HEK293 (cell line): ENCODE measurements around the gene AGXT.
A peak's percentile ranks its signal among the peaks of the same experiment; 100 is the strongest.

Experiments
- BCL11A ChIP-seq: fragments of 450-650 bp; formaldehyde crosslinking; IDR thresholded peaks from 2 replicates; pipeline ENCODE4 v1.5.1; 2016; ENCODE audit warnings: low read depth, missing biosample characterization, missing genetic modification characterization
- KLF16 ChIP-seq: fragments of 450-650 bp; formaldehyde crosslinking; IDR thresholded peaks from 2 replicates; pipeline ENCODE4 v1.5.1; 2017; ENCODE audit warnings: missing biosample characterization, missing genetic modification characterization
- OVOL3 ChIP-seq: fragments of 450-650 bp; formaldehyde crosslinking; IDR thresholded peaks from 2 replicates; pipeline ENCODE4 v1.5.1; 2016; ENCODE audit warnings: missing biosample characterization, missing genetic modification characterization
- PRDM4 ChIP-seq: fragments of 450-650 bp; formaldehyde crosslinking; IDR thresholded peaks from 2 replicates; pipeline ENCODE4 v1.5.1; 2017; ENCODE audit warnings: missing biosample characterization, missing genetic modification characterization
- PRDM6 ChIP-seq: fragments of 450-650 bp; formaldehyde crosslinking; IDR thresholded peaks from 2 replicates; pipeline ENCODE4 v1.5.1; 2017; ENCODE audit warnings: missing biosample characterization, missing genetic modification characterization
- SETDB1 ChIP-seq: IDR thresholded peaks from one replicate; pipeline ENCODE4 v1.6.1; 2017; ENCODE audit warnings: mild to moderate bottlenecking, low read length, moderate library complexity, mixed read lengths; ENCODE audit not compliant: insufficient read length
- ZBTB20 ChIP-seq: fragments of 450-650 bp; formaldehyde crosslinking; IDR thresholded peaks from 2 replicates; pipeline ENCODE4 v1.5.1; 2016; ENCODE audit warnings: missing biosample characterization, missing genetic modification characterization
- ZFHX2 ChIP-seq: fragments of 450-650 bp; formaldehyde crosslinking; conservative IDR thresholded peaks from 2 replicates; pipeline ENCODE4 v1.5.1; 2016; ENCODE audit warnings: missing biosample characterization, missing genetic modification characterization
- ZFP69B ChIP-seq: fragments of 450-650 bp; formaldehyde crosslinking; IDR thresholded peaks from 2 replicates; pipeline ENCODE4 v1.5.1; 2016; ENCODE audit warnings: missing biosample characterization, missing genetic modification characterization
- ZNF138 ChIP-seq: fragments of 450-650 bp; formaldehyde crosslinking; IDR thresholded peaks from 2 replicates; pipeline ENCODE4 v1.5.1; 2016; ENCODE audit warnings: missing biosample characterization, missing genetic modification characterization, borderline replicate concordance
- ZNF146 ChIP-seq: fragments of 450-650 bp; formaldehyde crosslinking; IDR thresholded peaks from 2 replicates; pipeline ENCODE4 v1.5.1; 2016; ENCODE audit warnings: missing biosample characterization, missing genetic modification characterization
- ZNF148 ChIP-seq: fragments of 450-650 bp; formaldehyde crosslinking; IDR thresholded peaks from 2 replicates; pipeline ENCODE4 v1.5.0; 2017; ENCODE audit warnings: missing biosample characterization, missing genetic modification characterization, borderline replicate concordance
- ZNF157 ChIP-seq: fragments of 450-650 bp; formaldehyde crosslinking; IDR thresholded peaks from 2 replicates; pipeline ENCODE4 v1.5.1; 2016; ENCODE audit warnings: missing biosample characterization, missing genetic modification characterization
- ZNF223 ChIP-seq: fragments of 450-650 bp; formaldehyde crosslinking; IDR thresholded peaks from 2 replicates; pipeline ENCODE4 v1.5.1; 2016; ENCODE audit warnings: missing biosample characterization, missing genetic modification characterization
- ZNF341 ChIP-seq: fragments of 450-650 bp; formaldehyde crosslinking; IDR thresholded peaks from 2 replicates; pipeline ENCODE4; 2016; ENCODE audit warnings: low read depth, missing biosample characterization, missing genetic modification characterization
- ZNF398 ChIP-seq: fragments of 450-650 bp; formaldehyde crosslinking; IDR thresholded peaks from 2 replicates; pipeline ENCODE4 v1.5.1; 2017; ENCODE audit warnings: missing biosample characterization, missing genetic modification characterization
- ZNF416 ChIP-seq: fragments of 450-650 bp; formaldehyde crosslinking; IDR thresholded peaks from 2 replicates; pipeline ENCODE4 v1.5.1; 2016; ENCODE audit warnings: missing biosample characterization, missing genetic modification characterization
- ZNF48 ChIP-seq: fragments of 450-650 bp; formaldehyde crosslinking; IDR thresholded peaks from 2 replicates; pipeline ENCODE4 v1.5.1; 2016; ENCODE audit warnings: missing biosample characterization, missing genetic modification characterization
- ZNF521 ChIP-seq: fragments of 450-650 bp; formaldehyde crosslinking; IDR thresholded peaks from 2 replicates; pipeline ENCODE4 v1.5.1; 2017; ENCODE audit warnings: missing biosample characterization, mild to moderate bottlenecking, missing genetic modification characterization
- ZNF548 ChIP-seq: fragments of 450-650 bp; formaldehyde crosslinking; IDR thresholded peaks from 2 replicates; pipeline ENCODE4 v1.5.1; 2016; ENCODE audit warnings: missing biosample characterization, missing genetic modification characterization
- ZNF560 ChIP-seq: fragments of 450-650 bp; formaldehyde crosslinking; IDR thresholded peaks from 2 replicates; pipeline ENCODE4 v1.5.1; 2017; ENCODE audit warnings: missing biosample characterization, missing genetic modification characterization, borderline replicate concordance
- ZNF639 ChIP-seq: fragments of 450-650 bp; formaldehyde crosslinking; IDR thresholded peaks from 2 replicates; pipeline ENCODE4 v1.5.1; 2016; ENCODE audit warnings: missing biosample characterization, missing genetic modification characterization
- ZNF645 ChIP-seq: fragments of 450-650 bp; formaldehyde crosslinking; IDR thresholded peaks from 2 replicates; pipeline ENCODE4; 2016; ENCODE audit warnings: missing biosample characterization, missing genetic modification characterization
- ZNF660 ChIP-seq: fragments of 450-650 bp; IDR thresholded peaks from 2 replicates; pipeline ENCODE4 v1.5.1; 2018; ENCODE audit warnings: missing biosample characterization, mild to moderate bottlenecking, missing genetic modification characterization
- ZNF776 ChIP-seq: fragments of 450-650 bp; formaldehyde crosslinking; IDR thresholded peaks from 2 replicates; pipeline ENCODE4 v1.5.0; 2017; ENCODE audit warnings: missing biosample characterization, missing genetic modification characterization, borderline replicate concordance
- ZNF777 ChIP-seq: fragments of 450-650 bp; formaldehyde crosslinking; IDR thresholded peaks from 2 replicates; pipeline ENCODE4 v1.5.1; 2017; ENCODE audit warnings: missing biosample characterization, missing genetic modification characterization, borderline replicate concordance
- ZNF785 ChIP-seq: fragments of 450-650 bp; formaldehyde crosslinking; IDR thresholded peaks from 2 replicates; pipeline ENCODE4 v1.5.1; 2016; ENCODE audit warnings: missing biosample characterization, missing genetic modification characterization
- ZNF843 ChIP-seq: fragments of 450-650 bp; formaldehyde crosslinking; IDR thresholded peaks from 2 replicates; pipeline ENCODE4 v1.5.1; 2016; ENCODE audit warnings: missing biosample characterization, missing genetic modification characterization

The AGXT gene

GRCh38 chr2:240820607-240821428 is 47.8 kb upstream of the AGXT start (continued):
- TF ChIP-seq PRDM4 (tag by site-specific recombination) = no peak
- TF ChIP-seq ZNF146 (tag by site-specific recombination) = no peak
- TF ChIP-seq ZBTB20 (tag by site-specific recombination) = peak; percentile 89
- TF ChIP-seq ZNF777 (tag by site-specific recombination) = no peak
- TF ChIP-seq ZNF148 (tag by site-specific recombination) = no peak
- peak; percentile 62 for TF ChIP-seq ZFHX2 (tag by site-specific recombination)
- no peak for TF ChIP-seq ZNF223
- TF ChIP-seq OVOL3 (tag by site-specific recombination) = no peak
- TF ChIP-seq ZNF785 (tag by site-specific recombination) = no peak
- peak; percentile 56; the same call in 1 of the 2 replicates for TF ChIP-seq ZNF398 (tag by site-specific recombination)
- no peak for TF ChIP-seq ZNF48 (tag by site-specific recombination)
- no peak for TF ChIP-seq ZNF645 (tag by site-specific recombination)
- TF ChIP-seq ZNF660 (tag by site-specific recombination) = no peak
- no peak for TF ChIP-seq BCL11A
- TF ChIP-seq ZFP69B (tag by site-specific recombination) = no peak
- TF ChIP-seq ZNF341 (tag by site-specific recombination) = peak; percentile 73
- no peak for TF ChIP-seq KLF16 (tag by site-specific recombination)
- no peak for TF ChIP-seq ZNF138
- TF ChIP-seq ZNF416 = no peak
- TF ChIP-seq ZNF639 = no peak
- TF ChIP-seq ZNF843 (tag by site-specific recombination) = no peak
- TF ChIP-seq SETDB1 = no peak
- TF ChIP-seq ZNF521 (tag by site-specific recombination) = no peak
- TF ChIP-seq ZNF560 (tag by site-specific recombination) = no peak
- no peak for TF ChIP-seq ZNF776 (tag by site-specific recombination)
- TF ChIP-seq PRDM6 (tag by site-specific recombination) = no peak
- TF ChIP-seq ZNF548 (tag by site-specific recombination) = no peak
- no peak for TF ChIP-seq ZNF157 (tag by site-specific recombination)
